ENCODE data around the gene SASH3.

The SASH3 gene

DNA sequence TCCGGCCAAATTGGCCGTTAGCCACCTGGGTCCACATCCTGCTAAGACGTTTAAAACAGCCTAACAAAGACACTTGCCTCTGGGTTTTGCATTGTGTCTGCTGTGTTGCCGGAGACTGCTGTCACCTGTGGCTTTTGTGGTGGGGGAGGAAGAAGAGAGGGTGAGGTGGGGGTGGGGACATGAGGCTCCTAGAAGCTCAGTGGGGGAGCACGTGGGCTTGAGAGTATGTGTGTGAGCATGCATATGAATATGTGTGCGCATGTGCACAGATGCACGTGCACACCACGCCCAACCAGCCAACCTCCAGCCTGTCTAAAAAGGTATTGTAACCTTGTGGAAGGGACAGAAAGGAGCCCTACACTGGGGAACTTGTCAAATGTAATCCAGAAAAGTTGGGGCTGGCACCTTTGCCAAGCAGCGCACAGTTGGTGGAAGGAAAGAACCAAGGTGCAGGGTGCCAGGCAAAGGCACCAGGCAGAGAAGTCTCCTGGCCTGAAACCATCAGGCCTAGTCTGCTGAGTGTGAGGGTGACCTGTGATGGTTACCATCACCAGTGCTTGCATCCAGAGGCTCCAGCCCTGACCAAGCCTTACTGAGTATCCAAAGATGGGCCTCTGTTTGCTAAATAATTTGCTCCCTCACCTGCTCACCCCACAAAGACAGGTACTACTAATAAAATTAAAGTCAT lies 10.1 kb upstream of the SASH3 start:
- Histone ChIP-seq H3K27ac (ENCODE audit: low read depth in 2 of 2, low read length in 2 of 2) (peak overlapping the region in 1 of 2 donors; percentile 52), H3K4me1 (ENCODE audit: control insufficient read depth in 2 of 2, insufficient read depth in 2 of 2, low read length in 2 of 2) (peaks cover 4 to 14% of the 10 kb centered on the region in 2 donors)

DNA sequence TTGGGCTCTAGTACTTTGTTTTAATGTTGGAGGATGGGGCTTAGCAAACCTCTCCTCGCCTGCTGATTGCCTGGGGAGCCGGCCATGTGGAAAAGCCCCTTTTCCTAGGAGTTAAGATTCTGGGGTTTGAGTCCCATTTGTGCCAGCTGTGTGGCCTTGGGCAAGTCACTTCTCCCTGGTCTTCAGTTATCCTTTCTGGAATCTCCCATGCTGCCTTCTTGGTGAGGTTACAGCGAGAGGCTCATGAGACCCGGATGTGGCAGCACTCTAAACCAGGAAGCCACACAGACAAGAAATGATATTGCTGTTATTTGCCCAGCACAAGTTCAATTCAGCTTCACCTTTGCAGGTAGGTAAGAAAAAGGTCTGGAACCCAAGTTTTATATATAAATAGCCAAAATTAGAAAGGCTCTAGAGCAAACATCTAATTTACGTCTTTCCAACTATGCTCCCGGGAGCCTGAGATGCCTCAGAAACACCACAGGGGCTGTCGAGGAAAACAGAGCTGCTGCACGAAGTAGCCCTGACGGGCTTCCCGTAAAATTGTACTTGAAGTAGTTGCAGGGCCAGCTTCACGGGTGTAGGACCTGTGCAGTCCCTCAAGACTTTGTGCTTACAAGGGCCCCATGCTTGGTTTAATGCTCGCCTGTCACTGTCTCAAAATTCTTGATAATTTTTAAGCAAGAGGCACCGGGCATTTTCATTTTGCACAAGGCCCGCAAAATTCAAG lies 8.3 kb upstream of the SASH3 start:
- Histone ChIP-seq H3K9me3 (ENCODE audit: control insufficient read depth in 2 of 2, low read length in 2 of 2) (no peaks in the 10 kb centered on the region), H3K4me3 (ENCODE audit: low read length in 2 of 2) (no peak overlapping the region), H3K27ac (ENCODE audit: low read depth in 2 of 2, low read length in 2 of 2) (peak overlapping the region in 1 of 2 donors; percentile 41), H3K36me3 (ENCODE audit: control insufficient read depth in 2 of 2, insufficient read depth in 2 of 2, low read length in 2 of 2) (no peaks in the 10 kb centered on the region), H3K9ac (ENCODE audit: low read depth in 1 of 2, low read length in 2 of 2) (peak overlapping the region in 1 of 2 donors; percentile 24), H3K4me1 (ENCODE audit: control insufficient read depth in 2 of 2, insufficient read depth in 2 of 2, low read length in 2 of 2) (peaks cover 4 to 14% of the 10 kb centered on the region in 2 donors), H3K27me3 (ENCODE audit: control insufficient read depth in 2 of 2, insufficient read depth in 2 of 2, low read length in 2 of 2) (no peaks in the 10 kb centered on the region)

More for the DNA sequence above, 10.1 kb upstream of the SASH3 start:
- Histone ChIP-seq H3K4me3 (ENCODE audit: low read length in 2 of 2) (no peak overlapping the region), H3K27me3 (ENCODE audit: control insufficient read depth in 2 of 2, insufficient read depth in 2 of 2, low read length in 2 of 2) (no peaks in the 10 kb centered on the region), H3K9me3 (ENCODE audit: control insufficient read depth in 2 of 2, low read length in 2 of 2) (no peaks in the 10 kb centered on the region), H3K36me3 (ENCODE audit: control insufficient read depth in 2 of 2, insufficient read depth in 2 of 2, low read length in 2 of 2) (no peaks in the 10 kb centered on the region), H3K9ac (ENCODE audit: low read depth in 1 of 2, low read length in 2 of 2) (no peak overlapping the region)

DNA sequence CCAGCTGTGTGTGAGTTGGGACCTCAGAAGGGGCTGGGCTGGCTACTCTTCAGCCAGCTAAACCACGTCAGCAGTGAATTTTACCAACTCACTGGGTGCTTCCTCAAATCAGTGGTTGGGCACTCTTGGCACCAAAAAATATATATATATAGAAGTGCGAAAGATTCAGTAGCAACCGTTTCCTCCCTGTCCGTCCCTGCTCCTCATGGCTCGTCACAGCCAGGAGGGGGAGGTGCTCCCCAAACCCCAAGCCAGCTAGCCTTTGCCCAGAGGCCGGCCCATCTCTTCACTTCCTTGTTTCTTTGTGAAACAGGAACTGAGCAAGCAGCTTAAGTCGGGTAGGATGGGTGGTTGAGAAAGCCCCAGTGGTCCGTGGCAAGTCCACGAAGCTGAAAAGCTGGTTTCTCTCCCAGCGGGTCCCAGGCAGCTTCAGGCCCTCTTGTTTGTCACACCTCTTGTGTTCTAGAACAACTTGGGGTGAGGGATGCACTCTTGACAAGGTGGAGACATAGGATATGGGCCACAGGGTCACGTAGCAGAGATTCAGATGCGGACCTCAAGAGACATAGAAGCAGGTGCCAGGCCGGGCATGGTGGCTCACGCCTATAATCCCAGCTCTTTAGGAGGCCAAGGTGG lies 6.8 kb upstream of the SASH3 start:
- Histone ChIP-seq H3K36me3 (ENCODE audit: control insufficient read depth in 2 of 2, insufficient read depth in 2 of 2, low read length in 2 of 2) (no peaks in the 10 kb centered on the region), H3K27me3 (ENCODE audit: control insufficient read depth in 2 of 2, insufficient read depth in 2 of 2, low read length in 2 of 2) (no peaks in the 10 kb centered on the region), H3K9me3 (ENCODE audit: control insufficient read depth in 2 of 2, low read length in 2 of 2) (no peaks in the 10 kb centered on the region), H3K27ac (ENCODE audit: low read depth in 2 of 2, low read length in 2 of 2) (peak overlapping the region; percentile 38 to 74), H3K9ac (ENCODE audit: low read depth in 1 of 2, low read length in 2 of 2) (no peak overlapping the region), H3K4me1 (ENCODE audit: control insufficient read depth in 2 of 2, insufficient read depth in 2 of 2, low read length in 2 of 2) (peaks cover 4 to 18% of the 10 kb centered on the region in 2 donors), H3K4me3 (ENCODE audit: low read length in 2 of 2) (peak overlapping the region in 1 of 2 donors; percentile 53)

DNA sequence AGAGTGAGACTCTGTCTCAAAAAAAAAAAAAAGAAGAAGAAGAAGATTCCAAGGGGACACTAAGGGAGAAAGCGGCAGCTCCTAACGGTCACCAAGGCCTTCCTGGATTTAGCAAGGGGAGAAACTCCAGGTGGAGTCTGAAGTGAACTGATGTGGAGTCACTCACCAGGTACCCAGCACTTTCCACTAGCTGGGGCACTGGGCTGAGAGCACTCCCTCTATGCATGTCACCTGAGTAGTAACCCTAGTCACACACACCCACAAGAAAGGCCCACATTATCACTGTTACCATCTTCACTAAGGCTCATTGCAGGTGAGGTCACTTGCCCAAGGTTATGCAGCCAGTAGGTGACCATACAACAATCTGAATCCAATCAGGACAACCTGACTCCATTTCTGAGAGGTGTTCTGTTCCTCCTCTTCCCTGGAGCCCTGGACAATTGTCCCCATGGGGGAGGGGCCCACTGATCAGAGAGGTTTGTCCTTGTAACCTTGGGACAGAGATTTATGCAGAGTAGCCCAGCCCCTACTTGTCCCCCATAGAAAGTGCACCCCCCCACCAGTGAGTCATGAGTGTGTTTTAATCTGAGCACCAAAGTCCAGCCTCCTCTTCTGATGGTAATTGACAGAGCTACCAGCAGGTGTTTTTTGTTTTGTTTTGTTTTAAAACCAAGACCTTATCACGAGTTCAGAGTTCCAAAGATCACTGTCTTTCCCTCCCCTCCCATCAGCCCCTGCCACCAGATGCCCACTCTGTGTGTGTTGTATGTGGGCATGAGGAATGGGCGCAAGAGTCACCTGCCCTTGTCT lies 5.9 kb upstream of the SASH3 start:
- no peak overlapping the region for H3K4me3 ChIP-seq (ENCODE audit: low read length in 2 of 2)
- peak overlapping the region; percentile 25 to 74 for H3K27ac ChIP-seq (ENCODE audit: low read depth in 2 of 2, low read length in 2 of 2)

DNA sequence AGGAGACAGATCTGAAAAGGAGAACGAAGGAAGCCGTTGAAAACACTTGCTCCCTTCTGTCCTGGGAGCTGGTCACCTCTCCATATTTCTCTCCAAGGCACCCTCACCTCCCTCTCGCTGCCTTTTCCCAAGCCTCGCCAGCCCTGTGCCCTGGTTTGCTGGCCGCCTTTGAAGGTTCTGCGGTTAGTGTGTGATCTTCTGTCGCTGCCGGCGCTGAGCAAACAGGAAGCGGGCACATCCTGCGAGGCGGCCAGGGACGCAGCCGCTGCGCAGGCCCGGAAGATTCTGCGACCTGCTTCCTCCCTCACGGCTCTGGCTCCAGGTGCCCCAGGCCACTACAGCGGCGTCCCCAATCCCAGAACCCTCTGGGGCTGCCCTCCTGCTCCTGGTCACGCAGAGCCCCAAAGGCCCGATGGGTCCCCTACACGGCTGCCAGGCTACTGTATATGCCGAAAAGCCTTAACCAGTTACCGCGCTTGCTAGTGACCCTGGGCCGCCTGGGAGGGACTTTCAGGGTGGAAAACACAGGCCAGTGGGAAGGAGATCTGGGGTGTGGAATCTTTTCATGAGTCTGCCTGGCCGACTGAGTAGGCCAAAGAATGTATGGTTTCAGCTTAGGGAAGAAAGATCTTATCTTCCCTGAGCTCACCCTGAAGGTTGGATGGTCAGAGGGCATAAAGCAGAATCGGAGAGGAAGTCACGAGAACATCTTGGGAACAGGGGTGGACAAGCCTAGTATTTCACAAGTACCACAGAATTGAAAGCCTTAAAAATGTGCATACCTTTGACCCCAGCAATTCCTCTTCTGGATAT lies 2.3 kb upstream of the SASH3 start:
- Histone ChIP-seq H3K27me3 (ENCODE audit: control insufficient read depth in 2 of 2, insufficient read depth in 2 of 2, low read length in 2 of 2) (no peaks in the 10 kb centered on the region), H3K4me3 (ENCODE audit: low read length in 2 of 2) (peak overlapping the region; percentile 34 to 54), H3K27ac (ENCODE audit: low read depth in 2 of 2, low read length in 2 of 2) (peak overlapping the region; percentile 67 to 83), H3K9ac (ENCODE audit: low read depth in 1 of 2, low read length in 2 of 2) (peak overlapping the region; percentile 32 to 47), H3K4me1 (ENCODE audit: control insufficient read depth in 2 of 2, insufficient read depth in 2 of 2, low read length in 2 of 2) (peaks cover 4 to 13% of the 10 kb centered on the region in 2 donors), H3K9me3 (ENCODE audit: control insufficient read depth in 2 of 2, low read length in 2 of 2) (no peaks in the 10 kb centered on the region), H3K36me3 (ENCODE audit: control insufficient read depth in 2 of 2, insufficient read depth in 2 of 2, low read length in 2 of 2) (no peaks in the 10 kb centered on the region)

More for the DNA sequence above, 5.9 kb upstream of the SASH3 start:
- no peaks in the 10 kb centered on the region for H3K9me3 ChIP-seq (ENCODE audit: control insufficient read depth in 2 of 2, low read length in 2 of 2)
- H3K27me3 ChIP-seq (ENCODE audit: control insufficient read depth in 2 of 2, insufficient read depth in 2 of 2, low read length in 2 of 2): no peaks in the 10 kb centered on the region
- H3K9ac ChIP-seq (ENCODE audit: low read depth in 1 of 2, low read length in 2 of 2): no peak overlapping the region
- no peaks in the 10 kb centered on the region for H3K36me3 ChIP-seq (ENCODE audit: control insufficient read depth in 2 of 2, insufficient read depth in 2 of 2, low read length in 2 of 2)
- peaks cover 4 to 17% of the 10 kb centered on the region in 2 donors for H3K4me1 ChIP-seq (ENCODE audit: control insufficient read depth in 2 of 2, insufficient read depth in 2 of 2, low read length in 2 of 2)

DNA sequence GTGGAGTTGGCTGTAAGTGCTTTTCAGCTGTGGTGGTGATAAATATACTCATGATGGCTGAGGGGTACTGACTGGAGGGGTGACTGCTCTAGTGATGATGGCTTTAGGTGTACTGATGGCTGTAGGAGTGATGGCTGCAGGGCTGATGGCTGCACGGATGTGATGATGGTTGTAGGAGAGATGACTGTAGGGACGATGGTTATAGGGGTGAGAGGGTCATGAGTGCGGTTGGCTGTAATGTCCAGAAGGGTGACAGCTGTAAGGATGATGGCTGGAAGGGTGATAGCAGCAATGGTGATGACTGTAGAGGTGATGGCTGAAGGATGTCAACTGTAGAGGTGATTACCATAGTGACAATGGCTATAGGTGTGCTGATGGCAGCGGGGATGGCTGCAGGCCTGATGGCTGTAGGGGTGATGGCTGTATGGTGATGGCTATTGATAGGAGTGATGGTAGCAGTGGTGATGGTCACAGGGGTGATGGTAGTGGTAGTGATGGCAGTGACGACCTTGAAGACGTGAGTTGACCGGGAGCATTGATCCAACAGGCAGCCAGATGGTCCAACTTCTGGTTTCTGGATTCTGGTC lies 570 bp upstream of the SASH3 start:
- Histone ChIP-seq H3K27ac (ENCODE audit: low read depth in 2 of 2, low read length in 2 of 2) (peak overlapping the region; percentile 25 to 59), H3K9ac (ENCODE audit: low read depth in 1 of 2, low read length in 2 of 2) (no peak overlapping the region), H3K36me3 (ENCODE audit: control insufficient read depth in 2 of 2, insufficient read depth in 2 of 2, low read length in 2 of 2) (no peaks in the 10 kb centered on the region), H3K4me1 (ENCODE audit: control insufficient read depth in 2 of 2, insufficient read depth in 2 of 2, low read length in 2 of 2) (peaks cover 0 to 5% of the 10 kb centered on the region in 2 donors), H3K4me3 (ENCODE audit: low read length in 2 of 2) (peak overlapping the region; percentile 5 to 71), H3K27me3 (ENCODE audit: control insufficient read depth in 2 of 2, insufficient read depth in 2 of 2, low read length in 2 of 2) (no peaks in the 10 kb centered on the region), H3K9me3 (ENCODE audit: control insufficient read depth in 2 of 2, low read length in 2 of 2) (no peaks in the 10 kb centered on the region)

DNA sequence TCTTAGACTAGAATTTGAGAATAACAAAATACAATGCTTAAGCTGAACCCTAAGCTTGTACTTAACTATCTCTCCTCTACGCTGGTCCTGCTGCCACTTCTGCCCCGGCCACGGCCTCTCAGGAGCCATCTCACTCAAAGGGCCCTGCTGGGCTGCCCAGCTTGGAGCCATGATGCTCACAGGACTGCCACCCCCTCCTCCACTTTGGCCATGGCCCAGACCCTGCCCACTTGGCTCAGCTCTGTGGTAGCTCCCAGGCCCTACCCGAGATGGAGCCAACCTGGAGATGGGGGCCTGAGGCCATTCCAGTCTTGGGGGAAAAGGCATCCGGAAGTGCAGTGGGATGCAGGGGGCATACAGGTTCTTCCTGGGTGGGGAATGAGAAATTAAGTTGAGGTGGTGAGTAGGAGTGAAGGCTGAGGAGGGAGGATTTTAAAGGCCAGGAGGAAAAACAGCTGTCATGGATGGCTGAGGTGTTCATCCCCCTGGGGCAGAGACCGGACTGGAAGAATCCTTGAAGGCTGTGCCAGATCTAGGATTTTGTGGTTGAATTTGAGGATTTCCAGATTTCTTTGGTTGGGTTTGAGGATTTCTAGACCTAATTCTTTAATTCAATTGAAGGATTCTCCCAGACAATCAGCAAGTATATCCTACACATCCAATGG lies 824 bp downstream of the SASH3 start:
- Histone ChIP-seq H3K4me3 (ENCODE audit: low read length in 2 of 2) (peak overlapping the region; percentile 38 to 71), H3K27me3 (ENCODE audit: control insufficient read depth in 2 of 2, insufficient read depth in 2 of 2, low read length in 2 of 2) (no peaks in the 10 kb centered on the region)

DNA sequence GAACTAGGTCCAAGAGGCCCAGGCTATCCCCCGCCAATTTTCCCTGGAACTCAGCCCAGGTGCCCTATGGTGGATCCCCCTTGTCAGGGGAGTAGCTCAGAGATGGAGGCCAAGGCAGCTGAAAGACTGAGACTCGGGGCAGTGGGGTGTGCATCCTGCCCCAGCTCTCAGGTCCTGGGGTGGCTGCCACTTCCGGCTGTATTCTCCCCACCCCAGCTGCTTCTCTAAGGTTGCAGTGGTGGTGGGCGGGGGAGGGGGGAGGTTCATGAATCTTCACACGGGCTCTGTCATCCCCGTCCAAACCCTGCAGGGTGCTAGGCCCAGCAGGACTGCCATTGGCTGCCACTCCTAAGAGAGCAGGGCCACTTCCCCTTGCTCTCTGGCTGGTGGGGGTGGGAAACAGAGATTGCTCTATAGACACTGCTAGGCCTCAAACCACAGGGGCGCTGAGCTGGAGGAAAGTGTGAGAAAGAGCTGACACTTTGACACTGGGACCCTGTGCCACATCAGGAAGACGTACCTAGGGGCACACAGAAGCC lies 1.5 kb downstream of the SASH3 start:
- H3K27ac ChIP-seq (ENCODE audit: low read depth in 2 of 2, low read length in 2 of 2): peak overlapping the region; percentile 46 to 77
- H3K9me3 ChIP-seq (ENCODE audit: control insufficient read depth in 2 of 2, low read length in 2 of 2): no peaks in the 10 kb centered on the region
- no peaks in the 10 kb centered on the region for H3K36me3 ChIP-seq (ENCODE audit: control insufficient read depth in 2 of 2, insufficient read depth in 2 of 2, low read length in 2 of 2)
- peak overlapping the region in 1 of 2 donors; percentile 60 for H3K9ac ChIP-seq (ENCODE audit: low read depth in 1 of 2, low read length in 2 of 2)
- H3K4me3 ChIP-seq (ENCODE audit: low read length in 2 of 2): peak overlapping the region; percentile 6 to 71
- H3K27me3 ChIP-seq (ENCODE audit: control insufficient read depth in 2 of 2, insufficient read depth in 2 of 2, low read length in 2 of 2): no peaks in the 10 kb centered on the region
- H3K4me1 ChIP-seq (ENCODE audit: control insufficient read depth in 2 of 2, insufficient read depth in 2 of 2, low read length in 2 of 2): peaks cover 0 to 5% of the 10 kb centered on the region in 2 donors

More for the DNA sequence above, 824 bp downstream of the SASH3 start:
- H3K9me3 ChIP-seq (ENCODE audit: control insufficient read depth in 2 of 2, low read length in 2 of 2): no peaks in the 10 kb centered on the region
- H3K36me3 ChIP-seq (ENCODE audit: control insufficient read depth in 2 of 2, insufficient read depth in 2 of 2, low read length in 2 of 2): no peaks in the 10 kb centered on the region
- peak overlapping the region; percentile 46 to 77 for H3K27ac ChIP-seq (ENCODE audit: low read depth in 2 of 2, low read length in 2 of 2)
- peak overlapping the region in 1 of 2 donors; percentile 60 for H3K9ac ChIP-seq (ENCODE audit: low read depth in 1 of 2, low read length in 2 of 2)
- peaks cover 0 to 5% of the 10 kb centered on the region in 2 donors for H3K4me1 ChIP-seq (ENCODE audit: control insufficient read depth in 2 of 2, insufficient read depth in 2 of 2, low read length in 2 of 2)

Data from mucosa of rectum (tissue), 2 donors.